ENCODE data around the gene FAM3C. TPM values are rescaled to one million over a fixed set of nuclear protein-coding genes. Genes with fewer than 3 reads are reported as not detected.
"Not testable (repeated sequence)": the region's sequence is repeated elsewhere in the genome, so short reads cannot be mapped to it uniquely, and the experiment has no call there.

The FAM3C gene
- total and polyA plus RNA-seq, 7 donors, result 16.0 to 26.1 (median 17.7) TPM

DNA sequence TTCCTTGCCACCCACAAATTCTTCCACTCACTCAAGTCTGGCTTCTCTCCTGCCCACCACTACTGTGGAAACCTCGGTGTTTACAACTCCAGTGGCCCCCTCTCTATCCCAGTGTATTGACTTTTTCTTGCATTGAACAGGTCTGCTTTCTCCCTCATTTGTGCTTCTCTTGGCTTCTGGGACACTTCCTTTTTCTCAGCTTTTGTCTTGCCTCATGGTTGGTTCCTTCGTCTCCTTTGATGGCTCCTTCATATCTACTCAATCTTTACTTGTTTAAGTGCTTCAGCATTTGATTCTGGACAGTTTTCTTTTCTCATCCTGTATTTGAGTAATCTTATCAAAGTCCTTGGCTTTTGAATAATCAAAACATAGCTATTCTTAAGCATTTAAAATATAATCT, 35.9 kb upstream of the FAM3C start:
- Histone ChIP-seq H3K36me3 (ENCODE audit: insufficient read depth in 1 of 2, low read depth in 1 of 2) (no peaks in the 10 kb centered on the region), H3K4me3 (no peak overlapping the region), H3K9me3 (no peaks in the 10 kb centered on the region), H3K27ac (no peak overlapping the region), H3K4me1 (no peaks in the 10 kb centered on the region), H3K27me3 (ENCODE audit: insufficient read depth in 3 of 3, low read length in 2 of 3) (no peaks in the 10 kb centered on the region)
- no peak for TF ChIP-seq CTCF (IDR thresholded peaks at IDR 0.05)
- DNase-seq, result no peak
- no peak for ATAC-seq
- WGBS, 3 donors, result 94 to 96% (median 94%) methylated on average over 2 of the region's 2 CpGs
- intact Hi-C loops (cut with DNase I), result no loop called here

- intact Hi-C loops (cut with DNase I), result no loop called here
- no peaks in the 10 kb centered on the region for H3K9me3 ChIP-seq
- H3K4me3 ChIP-seq, result no peak overlapping the region
- no peak for TF ChIP-seq CTCF (IDR thresholded peaks at IDR 0.05)
- no peaks in the 10 kb centered on the region for H3K36me3 ChIP-seq (ENCODE audit: insufficient read depth in 1 of 2, low read depth in 1 of 2)
- DNase-seq, result no peak
- 85 to 88% (median 87%) methylated on average over 2 of the region's 2 CpGs for WGBS, 3 donors
- H3K27ac ChIP-seq, result no peak overlapping the region
- no peak for ATAC-seq
- no peaks in the 10 kb centered on the region for H3K4me1 ChIP-seq
- no peaks in the 10 kb centered on the region for H3K27me3 ChIP-seq (ENCODE audit: insufficient read depth in 3 of 3, low read length in 2 of 3)
Observed at GRCh38 chr7:121431389-121431995, 35.4 kb upstream of the FAM3C start.

- ATAC-seq (no peak), DNase-seq (no peak)
- Histone ChIP-seq H3K36me3 (ENCODE audit: insufficient read depth in 1 of 2, low read depth in 1 of 2) (no peaks in the 10 kb centered on the region), H3K4me1 (no peaks in the 10 kb centered on the region), H3K27me3 (ENCODE audit: insufficient read depth in 3 of 3, low read length in 2 of 3) (no peaks in the 10 kb centered on the region), H3K4me3 (no peak overlapping the region), H3K9me3 (no peaks in the 10 kb centered on the region), H3K27ac (no peak overlapping the region)
- WGBS, 3 donors, result 86 to 95% (median 90%) methylated on average over 1 of the region's 1 CpG
- TF ChIP-seq CTCF (IDR thresholded peaks at IDR 0.05), result no peak
- intact Hi-C loops (cut with DNase I), result no loop called here
Observed at GRCh38 chr7:121430558-121430957, 34.5 kb upstream of the FAM3C start.

DNA sequence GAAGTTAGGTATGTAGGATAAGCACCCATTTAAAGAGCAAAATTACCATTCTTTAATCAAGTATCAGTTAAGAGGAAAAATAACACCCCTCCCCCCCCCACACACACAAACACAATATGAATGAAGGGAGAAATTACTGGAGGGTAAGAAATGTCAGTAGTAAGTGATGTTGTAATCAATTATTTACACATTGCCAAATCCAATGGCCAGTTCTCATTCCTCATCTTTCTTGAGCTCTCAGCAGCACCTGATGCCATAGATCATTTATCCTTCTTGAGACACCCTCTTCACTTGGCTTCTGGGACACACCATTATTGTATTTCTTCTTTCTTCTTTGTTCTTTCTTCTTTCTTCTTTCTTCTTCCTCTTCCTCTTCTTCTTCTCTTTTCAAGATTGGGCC, 33.7 kb upstream of the FAM3C start:
- no peak for ATAC-seq
- Histone ChIP-seq H3K9me3 (no peaks in the 10 kb centered on the region), H3K4me3 (no peak overlapping the region), H3K27ac (no peak overlapping the region), H3K36me3 (ENCODE audit: insufficient read depth in 1 of 2, low read depth in 1 of 2) (no peaks in the 10 kb centered on the region), H3K27me3 (ENCODE audit: insufficient read depth in 3 of 3, low read length in 2 of 3) (no peaks in the 10 kb centered on the region), H3K4me1 (no peaks in the 10 kb centered on the region)
- DNase-seq, result no peak
- no peak for TF ChIP-seq CTCF (IDR thresholded peaks at IDR 0.05)
- intact Hi-C loops (cut with DNase I), result no loop called here

GRCh38 chr7:121428855-121429489, 32.9 kb upstream of the FAM3C start:
- no peak for ATAC-seq
- intact Hi-C loops (cut with DNase I), result no loop called here
- H3K4me3 ChIP-seq, result no peak overlapping the region
- 65 to 88% (median 86%) methylated on average over 4 of the region's 4 CpGs for WGBS, 3 donors
- H3K27me3 ChIP-seq (ENCODE audit: insufficient read depth in 3 of 3, low read length in 2 of 3), result no peaks in the 10 kb centered on the region
- no peaks in the 10 kb centered on the region for H3K36me3 ChIP-seq (ENCODE audit: insufficient read depth in 1 of 2, low read depth in 1 of 2)
- H3K4me1 ChIP-seq, result no peaks in the 10 kb centered on the region
- H3K9me3 ChIP-seq, result no peaks in the 10 kb centered on the region
- DNase-seq, result no peak
- TF ChIP-seq CTCF (IDR thresholded peaks at IDR 0.05), result no peak
- H3K27ac ChIP-seq, result no peak overlapping the region

GRCh38 chr7:121421743-121422142, 25.6 kb upstream of the FAM3C start:
- ATAC-seq; H3K9me3 ChIP-seq; H3K36me3 ChIP-seq (ENCODE audit: insufficient read depth in 1 of 2, low read depth in 1 of 2); H3K27me3 ChIP-seq (ENCODE audit: insufficient read depth in 3 of 3, low read length in 2 of 3); intact Hi-C loops (cut with DNase I); DNase-seq; H3K4me3 ChIP-seq; H3K4me1 ChIP-seq; H3K27ac ChIP-seq: not testable (repeated sequence)
- WGBS, 3 donors, result 92 to 99% (median 94%) methylated on average over 16 to 17 of the region's 17 CpGs

All from psoas muscle (tissue), 8 donors.